Tibial nerve (tissue), 4 donors: ENCODE results near the gene SRP9. TPM values are rescaled to one million over a fixed set of nuclear protein-coding genes. Genes with fewer than 3 reads are reported as not detected.
A peak's percentile ranks its signal among the peaks of the same experiment; 100 is the strongest.
"Not testable (repeated sequence)": the region's sequence is repeated elsewhere in the genome, so short reads cannot be mapped to it uniquely, and the experiment has no call there.

Experiments
- DNase-seq, 2 donors: peaks; one replicate each; pipeline ENCODE4 v3.0.0-alpha.2; 2019; ENCODE audit warnings: low spot score in 2 of 2
- H3K27ac ChIP-seq, 4 donors: fragments of 200-600 bp; sonication (generic) in 3 of 4; one replicate each; pipeline ENCODE4 v1.5.1; 2017 to 2019; ENCODE audit warnings: mild to moderate bottlenecking in 1 of 4
- H3K27me3 ChIP-seq, 2 donors: fragments of 200-600 bp; sonication (generic) in 1 of 2; one replicate each; pipeline versions ENCODE4 v1.5.1 to v1.6.0; 2017 to 2019
- H3K36me3 ChIP-seq, 3 donors: fragments of 200-600 bp; sonication (generic); one replicate each; pipeline ENCODE4 v1.5.1; 2018 to 2019
- H3K4me1 ChIP-seq, 4 donors: fragments of 200-600 bp; sonication (generic) in 3 of 4; one replicate each; pipeline ENCODE4 v1.5.1; 2017 to 2019
- H3K4me3 ChIP-seq, 4 donors: fragments of 200-600 bp; sonication (generic) in 3 of 4; one replicate each; pipeline ENCODE4 v1.5.1; 2017 to 2019; ENCODE audit warnings: mild to moderate bottlenecking in 1 of 4, moderate library complexity in 1 of 4
- H3K9me3 ChIP-seq, 4 donors: fragments of 200-600 bp; sonication (generic) in 3 of 4; one replicate each; pipeline ENCODE4 v1.5.1; 2017 to 2019
- EP300 ChIP-seq, 2 donors: sonication (generic); formaldehyde crosslinking; IDR thresholded peaks; one replicate each; pipeline ENCODE4 v1.6.1; 2017; ENCODE audit warnings: antibody characterized with exemption in 2 of 2, mild to moderate bottlenecking in 1 of 2
- POLR2A ChIP-seq, 2 donors: fragments of 450-650 bp; IDR thresholded peaks; one replicate each; pipeline ENCODE4 v1.6.1; 2017; ENCODE audit warnings: antibody characterized with exemption in 2 of 2, mild to moderate bottlenecking in 2 of 2, moderate library complexity in 2 of 2
- WGBS, 2 donors: methylation state at CpG; one replicate each; pipeline ENCODE4 v1.1.5; 2018; 5-methylcytosine and 5-hydroxymethylcytosine counted together
- total RNA-seq, 4 donors: library from RNA; depleted of rRNA; stranded (reverse); fragments of >200 nt; gene quantifications; one replicate each; pipeline ENCODE4 v1.1.0, GENCODE V29; 2016
- TF ChIP-seq, protein P1 (sequence below), 5 experiments: fragments of 200-600 bp in 3 of 5; fragments of 450-650 bp in 2 of 5; sonication (generic) in 3 of 5; IDR thresholded peaks; one replicate each; pipeline ENCODE4 v1.5.1; 2016 to 2019; ENCODE audit warnings: antibody characterized with exemption in 5 of 5, mild to moderate bottlenecking in 3 of 5, moderate library complexity in 2 of 5

SRP9 gene
- total RNA-seq, 4 donors from 2014 or later: 130 to 178 (median 146) TPM

DNA sequence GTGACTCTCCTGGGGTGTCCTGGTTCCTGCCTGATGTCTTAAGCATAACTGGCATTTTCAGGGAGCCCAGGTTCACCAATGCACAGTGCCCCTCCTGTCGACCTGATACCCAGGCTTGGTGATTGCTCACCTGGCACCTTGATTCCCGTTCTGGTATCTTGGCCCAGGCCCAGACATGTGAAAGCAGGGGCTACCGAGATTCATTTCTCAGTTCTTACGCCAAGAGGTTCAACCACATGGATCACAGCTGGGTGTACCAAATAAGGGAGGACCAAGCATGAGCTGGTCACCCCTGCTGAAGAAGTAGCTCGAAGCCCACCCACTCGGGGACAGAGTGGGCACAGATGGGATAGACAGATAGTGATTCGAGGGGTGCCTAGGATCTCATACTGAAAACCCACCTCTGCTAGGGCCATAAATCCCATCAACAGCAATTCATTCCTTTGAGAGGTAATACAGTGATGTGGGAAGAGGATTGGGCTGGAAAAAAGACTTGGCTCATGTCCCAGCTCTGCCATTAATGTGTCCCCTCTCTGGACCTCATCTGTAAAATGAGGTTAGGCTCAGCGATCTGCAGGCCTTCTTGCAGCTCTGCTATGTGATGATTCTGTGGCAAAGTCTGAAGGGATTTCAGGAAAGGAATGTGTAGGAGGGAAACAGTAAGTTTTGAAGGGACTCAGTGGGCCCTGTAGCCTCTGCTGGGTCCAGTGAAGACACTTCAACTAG is 35.0 kb downstream of the SRP9 start:
- Histone ChIP-seq H3K36me3 (no peaks in the 10 kb centered on the region), H3K4me1 (peaks cover 0 to 76% (median 53%) of the 10 kb centered on the region in 4 donors), H3K27me3 (no peaks in the 10 kb centered on the region), H3K27ac (peak overlapping the region; percentile 63 to 89 (median 74)), H3K9me3 (no peaks in the 10 kb centered on the region), H3K4me3 (no peak overlapping the region)
- no peak for DNase-seq
- 71 to 73% methylated on average over 8 of the region's 8 CpGs for WGBS, 2 donors
- TF ChIP-seq, protein P1, sequence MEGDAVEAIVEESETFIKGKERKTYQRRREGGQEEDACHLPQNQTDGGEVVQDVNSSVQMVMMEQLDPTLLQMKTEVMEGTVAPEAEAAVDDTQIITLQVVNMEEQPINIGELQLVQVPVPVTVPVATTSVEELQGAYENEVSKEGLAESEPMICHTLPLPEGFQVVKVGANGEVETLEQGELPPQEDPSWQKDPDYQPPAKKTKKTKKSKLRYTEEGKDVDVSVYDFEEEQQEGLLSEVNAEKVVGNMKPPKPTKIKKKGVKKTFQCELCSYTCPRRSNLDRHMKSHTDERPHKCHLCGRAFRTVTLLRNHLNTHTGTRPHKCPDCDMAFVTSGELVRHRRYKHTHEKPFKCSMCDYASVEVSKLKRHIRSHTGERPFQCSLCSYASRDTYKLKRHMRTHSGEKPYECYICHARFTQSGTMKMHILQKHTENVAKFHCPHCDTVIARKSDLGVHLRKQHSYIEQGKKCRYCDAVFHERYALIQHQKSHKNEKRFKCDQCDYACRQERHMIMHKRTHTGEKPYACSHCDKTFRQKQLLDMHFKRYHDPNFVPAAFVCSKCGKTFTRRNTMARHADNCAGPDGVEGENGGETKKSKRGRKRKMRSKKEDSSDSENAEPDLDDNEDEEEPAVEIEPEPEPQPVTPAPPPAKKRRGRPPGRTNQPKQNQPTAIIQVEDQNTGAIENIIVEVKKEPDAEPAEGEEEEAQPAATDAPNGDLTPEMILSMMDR (IDR thresholded peaks at IDR 0.05): no peak
- no peak for TF ChIP-seq EP300 (IDR thresholded peaks at IDR 0.05)
- TF ChIP-seq POLR2A (IDR thresholded peaks at IDR 0.05): no peak

DNA sequence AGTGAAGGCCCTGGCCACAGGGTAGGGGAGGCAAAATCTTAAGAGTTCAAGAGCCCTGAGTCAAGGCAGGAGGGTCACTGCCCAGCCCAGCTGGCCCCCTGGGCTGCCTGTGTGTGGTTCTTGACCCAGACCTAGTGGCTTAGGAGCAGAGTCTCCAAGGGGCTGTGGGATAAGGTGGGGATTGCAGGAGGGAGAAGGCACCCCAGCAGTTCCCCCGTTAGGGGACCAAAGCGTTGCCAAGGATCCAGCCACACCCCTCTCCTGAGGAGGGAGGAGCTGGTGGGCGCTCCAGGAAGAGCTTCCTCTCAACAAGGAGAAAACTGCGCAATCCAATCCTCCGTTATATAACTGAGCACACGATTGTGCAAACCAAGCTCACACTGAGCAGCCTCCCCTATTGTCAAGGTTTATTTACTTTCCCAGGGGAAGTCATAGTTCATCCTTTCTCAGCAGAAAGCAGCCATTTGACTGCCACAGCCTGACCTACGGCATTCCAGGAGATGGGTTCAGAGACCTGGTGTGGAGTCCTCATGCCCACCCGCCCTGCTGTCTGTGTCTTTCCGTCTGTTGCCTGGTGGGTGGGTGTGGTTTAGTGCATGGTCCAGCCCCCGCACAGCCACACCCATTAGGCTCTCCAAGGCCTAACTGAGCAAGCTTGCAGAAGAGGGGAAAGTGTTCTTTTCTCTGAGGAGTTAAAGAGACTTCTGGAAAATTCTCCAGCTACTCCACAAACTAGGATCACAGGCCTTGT is 35.8 kb downstream of the SRP9 start:
- 31 to 40% methylated on average over 10 of the region's 10 CpGs for WGBS, 2 donors
- peak; percentile 61 to 73 for DNase-seq

DNA sequence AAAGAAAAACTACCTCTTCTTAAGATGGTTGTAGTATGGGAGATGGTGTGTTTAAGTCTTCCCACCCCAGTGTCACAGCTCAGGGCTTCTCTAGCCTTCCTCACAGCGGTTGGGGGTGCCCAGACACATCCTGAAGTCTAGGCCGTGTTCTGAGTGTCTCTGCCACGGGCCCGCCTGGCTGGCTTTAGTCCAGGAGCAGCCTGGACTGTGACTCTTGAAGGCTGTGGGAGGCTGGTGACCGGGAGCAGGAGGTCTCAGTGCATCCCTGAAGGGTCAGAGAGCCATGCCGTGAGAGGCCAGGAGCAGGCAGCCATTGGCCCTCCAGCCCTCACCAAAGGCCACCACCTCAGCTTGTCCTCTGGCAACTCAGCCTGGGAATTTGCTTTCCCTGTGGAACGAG is 36.8 kb downstream of the SRP9 start:
- no peaks in the 10 kb centered on the region for H3K27me3 ChIP-seq
- H3K9me3 ChIP-seq: no peaks in the 10 kb centered on the region
- 44 to 64% methylated on average over 6 to 7 of the region's 7 CpGs for WGBS, 2 donors
- no peak overlapping the region for H3K4me3 ChIP-seq
- H3K27ac ChIP-seq: peak overlapping the region; percentile 63 to 89 (median 74)
- TF ChIP-seq POLR2A (IDR thresholded peaks at IDR 0.05) (no peak), EP300 (IDR thresholded peaks at IDR 0.05) (no peak)
- TF ChIP-seq, protein P1 (IDR thresholded peaks at IDR 0.05): no peak
- DNase-seq: no peak
- no peaks in the 10 kb centered on the region for H3K36me3 ChIP-seq
- H3K4me1 ChIP-seq: peaks cover 0 to 84% (median 62%) of the 10 kb centered on the region in 4 donors

More for the DNA sequence above, 35.8 kb downstream of the SRP9 start:
- H3K4me3 ChIP-seq: no peak overlapping the region
- no peaks in the 10 kb centered on the region for H3K27me3 ChIP-seq
- no peaks in the 10 kb centered on the region for H3K36me3 ChIP-seq
- peaks cover 0 to 83% (median 60%) of the 10 kb centered on the region in 4 donors for H3K4me1 ChIP-seq
- TF ChIP-seq EP300 (IDR thresholded peaks at IDR 0.05) (peak; percentile 48 to 90), POLR2A (IDR thresholded peaks at IDR 0.05) (peak in 1 of 2 donors; percentile 24)
- TF ChIP-seq, protein P1 (IDR thresholded peaks at IDR 0.05): peak in 1 of 5 experiments; percentile 14
- H3K9me3 ChIP-seq: no peaks in the 10 kb centered on the region
- peak overlapping the region; percentile 63 to 89 (median 74) for H3K27ac ChIP-seq

DNA sequence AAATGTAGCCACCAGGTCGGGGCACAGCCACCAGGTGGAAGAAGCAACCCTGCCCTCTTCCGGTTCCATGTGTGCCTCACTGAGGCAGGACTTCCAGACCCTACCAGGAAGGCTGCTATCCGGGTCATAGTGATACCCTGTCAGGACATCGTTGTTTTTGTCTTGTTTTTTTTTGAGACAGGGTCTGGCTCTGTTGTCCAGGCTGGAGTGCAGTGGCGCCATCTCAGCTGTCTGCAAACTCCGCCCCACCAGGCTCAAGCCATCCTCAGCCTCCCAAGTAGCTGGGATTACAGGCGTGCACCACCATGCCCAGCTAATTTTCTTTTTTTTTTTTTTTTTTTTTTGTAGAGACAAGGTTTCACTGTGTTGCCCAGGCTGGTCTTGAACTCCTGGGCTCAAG is 37.5 kb downstream of the SRP9 start:
- H3K36me3 ChIP-seq, DNase-seq, H3K4me3 ChIP-seq, H3K9me3 ChIP-seq, H3K27me3 ChIP-seq: not testable (repeated sequence)
- Histone ChIP-seq H3K4me1 (peaks cover 0 to 88% (median 60%) of the 10 kb centered on the region in 4 donors), H3K27ac (peak overlapping the region in 3 of 4 donors; percentile 63 to 95 (median 86))
- 74 to 85% methylated on average over 6 to 7 of the region's 7 CpGs for WGBS, 2 donors

DNA sequence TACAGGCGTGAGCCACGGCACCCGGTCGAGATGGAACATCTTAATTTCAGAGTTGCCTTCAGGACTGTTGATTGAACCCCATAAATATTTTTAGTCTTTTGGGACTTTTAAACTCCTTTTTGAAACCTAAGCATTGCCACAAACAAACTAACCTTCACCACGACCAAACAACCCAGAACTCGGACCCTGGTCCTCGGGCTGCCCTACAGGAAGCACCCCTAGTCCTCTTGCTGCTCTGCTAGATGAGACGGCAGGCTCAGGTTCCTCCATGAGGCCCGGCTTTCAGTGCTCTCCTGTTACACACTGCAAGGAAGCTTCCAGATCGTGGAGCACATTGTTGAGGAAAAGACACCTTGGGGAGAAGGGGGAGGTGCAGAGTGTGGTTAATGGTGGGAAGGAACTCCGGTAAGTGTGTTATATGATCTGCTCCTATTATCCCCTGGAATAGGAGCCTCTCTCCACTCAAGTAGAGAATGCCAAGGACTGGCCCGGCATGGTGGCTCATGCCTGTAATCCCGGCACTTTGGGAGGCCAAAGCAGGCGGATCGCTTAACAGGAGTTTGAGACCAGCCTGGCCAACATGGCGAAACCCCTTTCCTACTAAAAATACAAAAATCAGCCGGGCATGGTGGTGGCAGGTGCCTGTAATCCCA is 38.0 kb downstream of the SRP9 start:
- no peaks in the 10 kb centered on the region for H3K36me3 ChIP-seq
- no peak for DNase-seq
- H3K4me1 ChIP-seq: peaks cover 0 to 88% (median 60%) of the 10 kb centered on the region in 4 donors
- 77 to 81% methylated on average over 17 of the region's 17 CpGs for WGBS, 2 donors
- peak overlapping the region in 3 of 4 donors; percentile 80 to 95 (median 86) for H3K27ac ChIP-seq
- no peaks in the 10 kb centered on the region for H3K9me3 ChIP-seq
- no peak overlapping the region for H3K4me3 ChIP-seq
- TF ChIP-seq POLR2A (IDR thresholded peaks at IDR 0.05) (no peak), EP300 (IDR thresholded peaks at IDR 0.05) (no peak)
- TF ChIP-seq, protein P1 (IDR thresholded peaks at IDR 0.05): no peak
- H3K27me3 ChIP-seq: no peaks in the 10 kb centered on the region
